SK-N-MC (cell line): ENCODE results near the gene ATG10.
A peak's percentile ranks its signal among the peaks of the same experiment; 100 is the strongest.

Source experiments
- DNase-seq: peaks from one replicate; pipeline ENCODE4 v3.0.0-alpha.2; 2011; ENCODE audit warnings: low read depth, low spot score
- H3K27ac ChIP-seq: fragments of 200-600 bp; sonication (generic); 2 replicates; pipeline ENCODE4 v1.5.1; 2016; ENCODE audit warnings: mixed run types
- H3K36me3 ChIP-seq: fragments of 200-600 bp; sonication (generic); 2 replicates; pipeline ENCODE4 v1.6.1; 2017; ENCODE audit warnings: antibody characterized with exemption, low read length, mixed read lengths; ENCODE audit not compliant: insufficient read depth
- H3K4me3 ChIP-seq: fragments of 200-600 bp; sonication (generic); 2 replicates; pipeline ENCODE4 v1.5.1; 2016
- H3K9ac ChIP-seq: fragments of 200-600 bp; sonication (generic); 2 replicates; pipeline ENCODE4 v1.8.0; 2017; ENCODE audit warnings: mixed run types, mixed read lengths; ENCODE audit not compliant: insufficient read length
- H3K9me3 ChIP-seq: fragments of 200-600 bp; sonication (generic); 2 replicates; pipeline ENCODE4 v1.6.1; 2017; ENCODE audit warnings: low read depth, mild to moderate bottlenecking, antibody characterized with exemption, low read length, moderate library complexity, mixed read lengths
- EZH2 ChIP-seq: fragments of 200-600 bp; sonication (generic); IDR thresholded peaks from one replicate; pipeline ENCODE4 v1.6.1; 2017; ENCODE audit warnings: antibody characterized with exemption
- FOXP2 ChIP-seq: optimal IDR thresholded peaks from 2 replicates; pipeline ENCODE3; 2011; ENCODE audit warnings: mild to moderate bottlenecking, moderate library complexity; ENCODE audit not compliant: insufficient read depth; ENCODE audit errors: extremely low read length, control extremely low read depth
- POLR2AphosphoS5 ChIP-seq: IDR thresholded peaks from 2 replicates; pipeline ENCODE4 v1.6.1; 2012; ENCODE audit warnings: mild to moderate bottlenecking, low read depth, low read length, borderline replicate concordance

ATG10 gene

GRCh38 chr5:82077496-82077895 is 105.7 kb downstream of the ATG10 start:
- TF ChIP-seq EZH2 = no peak
- no peak for TF ChIP-seq POLR2AphosphoS5
- no peak for TF ChIP-seq FOXP2
- Histone ChIP-seq H3K27ac (no peak overlapping the region), H3K36me3 (peaks cover 6% of the 10 kb centered on the region; the same call in 1 of the 2 replicates), H3K9ac (no peak overlapping the region), H3K9me3 (peaks cover 3% of the 10 kb centered on the region; the same call in 1 of the 2 replicates), H3K4me3 (no peak overlapping the region)
- no peak for DNase-seq

GRCh38 chr5:82091617-82092016 is 119.8 kb downstream of the ATG10 start:
- no peak overlapping the region for H3K4me3 ChIP-seq
- TF ChIP-seq EZH2 (no peak), FOXP2 (no peak), POLR2AphosphoS5 (no peak)
- peaks cover 23% of the 10 kb centered on the region for H3K36me3 ChIP-seq
- no peak for DNase-seq
- peaks cover 26% of the 10 kb centered on the region for H3K9me3 ChIP-seq
- H3K27ac ChIP-seq = peak overlapping the region; percentile 48
- H3K9ac ChIP-seq = no peak overlapping the region

DNA sequence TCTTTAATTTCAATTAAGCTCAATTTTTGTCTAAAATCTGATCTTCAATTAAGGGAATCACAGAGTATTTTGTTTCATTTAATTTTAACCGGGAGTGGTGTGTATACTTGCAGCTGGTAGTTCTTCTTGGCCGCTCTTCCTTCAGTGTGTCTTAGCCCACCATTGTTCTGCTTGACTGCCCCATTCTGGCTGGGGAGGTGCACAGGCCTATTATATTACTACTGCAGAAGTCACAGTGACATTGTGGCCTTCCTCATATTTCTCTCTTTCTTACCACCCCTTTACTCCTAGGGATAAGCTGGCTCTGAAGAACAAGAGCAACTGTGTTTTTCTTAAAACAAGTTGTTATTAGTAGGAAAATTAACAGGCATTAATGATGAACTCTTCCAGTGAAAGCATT is 123.7 kb downstream of the ATG10 start:
- Histone ChIP-seq H3K9me3 (peaks cover 15% of the 10 kb centered on the region), H3K36me3 (peaks cover 11% of the 10 kb centered on the region), H3K9ac (no peak overlapping the region), H3K27ac (no peak overlapping the region), H3K4me3 (no peak overlapping the region)
- no peak for DNase-seq
- no peak for TF ChIP-seq FOXP2
- no peak for TF ChIP-seq EZH2
- TF ChIP-seq POLR2AphosphoS5 = no peak

- no peak overlapping the region for H3K27ac ChIP-seq
- H3K9me3 ChIP-seq = peaks cover 15% of the 10 kb centered on the region
- no peak for TF ChIP-seq POLR2AphosphoS5
- no peak for TF ChIP-seq EZH2
- TF ChIP-seq FOXP2 = no peak
- H3K9ac ChIP-seq = no peak overlapping the region
- DNase-seq = no peak
- no peak overlapping the region for H3K4me3 ChIP-seq
- peaks cover 11% of the 10 kb centered on the region for H3K36me3 ChIP-seq
These were observed 124.4 kb downstream of the ATG10 start for GRCh38 chr5:82096249-82096648.

- Histone ChIP-seq H3K4me3 (no peak overlapping the region), H3K9me3 (no peaks in the 10 kb centered on the region), H3K36me3 (no peaks in the 10 kb centered on the region; the same call in 1 of the 2 replicates), H3K27ac (no peak overlapping the region), H3K9ac (no peak overlapping the region)
- TF ChIP-seq EZH2 (no peak), POLR2AphosphoS5 (no peak), FOXP2 (no peak)
- DNase-seq = no peak
These were observed 128.7 kb downstream of the ATG10 start for GRCh38 chr5:82100303-82101077.

GRCh38 chr5:82104872-82105271 is 133.0 kb downstream of the ATG10 start:
- Histone ChIP-seq H3K9me3 (no peaks in the 10 kb centered on the region), H3K9ac (no peak overlapping the region), H3K36me3 (no peaks in the 10 kb centered on the region), H3K4me3 (peak overlapping the region; percentile 63), H3K27ac (peak overlapping the region; percentile 90)
- TF ChIP-seq EZH2 (no peak), FOXP2 (no peak)
- no peak for DNase-seq

DNA sequence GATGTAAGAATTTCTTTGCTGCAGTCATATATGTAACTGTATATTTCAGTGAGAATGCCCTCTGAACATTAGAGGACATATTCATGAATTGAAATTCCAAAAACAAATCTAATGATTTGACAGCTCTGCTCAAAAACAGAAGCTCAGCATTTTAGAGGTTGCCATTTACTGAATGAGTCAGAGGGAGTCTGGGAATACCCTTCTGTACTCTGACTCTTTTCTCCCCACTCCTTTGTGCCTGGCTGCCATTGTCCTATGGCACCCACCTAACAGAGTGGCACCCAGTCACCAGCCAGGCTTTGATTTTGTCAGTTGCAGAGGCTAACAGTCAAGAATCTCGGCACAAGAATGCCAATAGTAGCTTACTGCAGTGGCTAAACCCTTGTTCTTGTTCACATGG is 133.6 kb downstream of the ATG10 start:
- H3K9ac ChIP-seq = no peak overlapping the region
- H3K27ac ChIP-seq = peak overlapping the region; percentile 90
- no peak for DNase-seq
- H3K4me3 ChIP-seq = peak overlapping the region; percentile 63
- H3K36me3 ChIP-seq = no peaks in the 10 kb centered on the region
- no peak for TF ChIP-seq FOXP2
- no peak for TF ChIP-seq EZH2
- H3K9me3 ChIP-seq = no peaks in the 10 kb centered on the region

GRCh38 chr5:82106207-82106606 is 134.4 kb downstream of the ATG10 start:
- peak overlapping the region; percentile 76 for H3K4me3 ChIP-seq
- peak overlapping the region; percentile 39 for H3K9ac ChIP-seq
- no peaks in the 10 kb centered on the region for H3K9me3 ChIP-seq
- peak overlapping the region; percentile 90 for H3K27ac ChIP-seq
- no peaks in the 10 kb centered on the region for H3K36me3 ChIP-seq
- no peak for TF ChIP-seq FOXP2
- no peak for TF ChIP-seq EZH2
- no peak for TF ChIP-seq POLR2AphosphoS5
- no peak for DNase-seq

DNA sequence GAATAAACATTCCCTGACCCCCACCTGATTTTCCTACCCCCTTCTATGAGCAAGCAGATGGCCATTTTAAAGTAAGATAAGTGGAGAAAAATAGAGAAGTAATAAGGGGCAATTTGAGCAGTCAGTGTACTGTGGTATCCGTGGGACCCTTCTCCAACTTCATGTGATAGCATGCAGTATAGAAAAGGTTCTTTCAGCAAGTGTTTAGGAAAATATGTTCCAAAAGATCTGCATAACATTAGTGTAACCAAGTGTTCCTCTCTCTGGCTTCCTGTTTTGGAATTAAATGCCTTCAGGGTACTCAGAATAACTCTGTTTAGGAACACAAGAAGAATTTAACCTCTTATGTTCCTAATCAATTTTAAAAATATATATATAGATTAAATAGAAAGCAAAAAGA is 134.9 kb downstream of the ATG10 start:
- H3K9ac ChIP-seq = peak overlapping the region; percentile 39
- peak overlapping the region; percentile 76 for H3K4me3 ChIP-seq
- H3K27ac ChIP-seq = peak overlapping the region; percentile 90
- H3K36me3 ChIP-seq = no peaks in the 10 kb centered on the region
- H3K9me3 ChIP-seq = no peaks in the 10 kb centered on the region
- DNase-seq = peak; percentile 92
- peak; percentile 62; the same call in 1 of the 2 replicates for TF ChIP-seq POLR2AphosphoS5
- no peak for TF ChIP-seq EZH2
- TF ChIP-seq FOXP2 = no peak
